Lower leg skin (tissue), 3 donors: Measurements from ENCODE around the gene PRODH.

Experiments
- CTCF ChIP-seq, 3 donors: fragments of 450-650 bp; IDR thresholded peaks; one replicate each; pipeline ENCODE4 v1.5.1; 2016; ENCODE audit warnings: antibody characterized with exemption in 3 of 3, mild to moderate bottlenecking in 3 of 3, moderate library complexity in 2 of 3
- POLR2A ChIP-seq, 2 donors: fragments of 450-650 bp; IDR thresholded peaks; one replicate each; pipeline ENCODE4 v1.6.1; 2016 to 2017; ENCODE audit warnings: antibody characterized with exemption in 2 of 2, mild to moderate bottlenecking in 1 of 2, moderate library complexity in 1 of 2

- TF ChIP-seq CTCF (IDR thresholded peaks at IDR 0.05) (no peak), POLR2A (IDR thresholded peaks at IDR 0.05) (no peak)
These were observed 40.2 kb upstream of the PRODH start for GRCh38 chr22:18976197-18976751.
